ENCODE measurements around the gene PPP1R3F.

The PPP1R3F gene

DNA sequence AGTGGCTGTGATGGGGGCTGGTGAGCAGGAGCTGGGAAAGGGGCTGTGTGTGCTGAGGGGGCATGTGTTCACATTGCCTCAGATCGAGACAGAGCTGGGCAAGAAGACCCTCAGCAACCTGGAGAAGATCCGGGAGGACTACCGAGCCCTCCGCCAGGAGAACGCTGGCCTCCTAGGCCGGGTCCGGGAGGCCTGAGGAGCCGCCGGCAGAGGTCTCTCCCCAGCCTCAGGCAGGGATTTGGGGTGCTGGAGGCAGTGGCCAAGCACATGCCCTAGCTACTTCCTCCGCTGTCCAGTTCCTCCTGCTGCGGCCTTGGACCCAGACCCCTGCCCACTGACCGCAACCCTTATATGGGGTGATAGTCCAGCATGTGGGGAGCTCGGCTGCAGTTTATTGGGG lies 19.5 kb upstream of the PPP1R3F start:
- TF ChIP-seq POLR2AphosphoS5 (IDR thresholded peaks at IDR 0.05; ENCODE audit: low read depth, low read length) (no peak), TAF1 (IDR thresholded peaks at IDR 0.05; ENCODE audit: borderline replicate concordance, insufficient read depth, low read length) (no peak), FOXP2 (optimal IDR thresholded peaks at IDR 0.05; ENCODE audit: borderline replicate concordance, extremely low read depth, extremely low read length, insufficient read depth) (no peak)

DNA sequence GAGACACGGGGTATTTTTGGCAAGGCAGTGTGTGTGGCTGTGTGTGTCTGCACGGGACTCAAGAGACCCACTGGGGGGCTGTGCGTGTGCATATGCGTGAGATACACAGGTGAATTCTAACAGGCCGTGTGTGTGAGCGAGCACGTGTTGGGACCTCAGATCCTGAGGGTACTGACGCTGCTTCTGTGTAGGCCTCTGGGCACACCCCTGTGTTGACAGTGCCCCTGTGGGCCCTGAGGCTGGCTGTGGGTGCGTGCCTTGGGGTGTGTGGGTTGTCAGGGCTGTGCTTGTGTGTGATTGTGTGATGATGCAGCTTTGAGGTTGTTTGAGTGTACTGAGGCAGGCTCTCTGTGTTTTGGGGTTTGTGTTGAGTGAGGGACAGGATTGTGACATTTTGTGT lies 19.0 kb upstream of the PPP1R3F start:
- TF ChIP-seq TAF1 (IDR thresholded peaks at IDR 0.05; ENCODE audit: borderline replicate concordance, insufficient read depth, low read length) (no peak), FOXP2 (optimal IDR thresholded peaks at IDR 0.05; ENCODE audit: borderline replicate concordance, extremely low read depth, extremely low read length, insufficient read depth) (no peak), SIN3A (IDR thresholded peaks at IDR 0.05; ENCODE audit: borderline replicate concordance, insufficient read depth, low read length) (no peak), POLR2AphosphoS5 (IDR thresholded peaks at IDR 0.05; ENCODE audit: low read depth, low read length) (no peak)
- TF ChIP-seq, protein P1, sequence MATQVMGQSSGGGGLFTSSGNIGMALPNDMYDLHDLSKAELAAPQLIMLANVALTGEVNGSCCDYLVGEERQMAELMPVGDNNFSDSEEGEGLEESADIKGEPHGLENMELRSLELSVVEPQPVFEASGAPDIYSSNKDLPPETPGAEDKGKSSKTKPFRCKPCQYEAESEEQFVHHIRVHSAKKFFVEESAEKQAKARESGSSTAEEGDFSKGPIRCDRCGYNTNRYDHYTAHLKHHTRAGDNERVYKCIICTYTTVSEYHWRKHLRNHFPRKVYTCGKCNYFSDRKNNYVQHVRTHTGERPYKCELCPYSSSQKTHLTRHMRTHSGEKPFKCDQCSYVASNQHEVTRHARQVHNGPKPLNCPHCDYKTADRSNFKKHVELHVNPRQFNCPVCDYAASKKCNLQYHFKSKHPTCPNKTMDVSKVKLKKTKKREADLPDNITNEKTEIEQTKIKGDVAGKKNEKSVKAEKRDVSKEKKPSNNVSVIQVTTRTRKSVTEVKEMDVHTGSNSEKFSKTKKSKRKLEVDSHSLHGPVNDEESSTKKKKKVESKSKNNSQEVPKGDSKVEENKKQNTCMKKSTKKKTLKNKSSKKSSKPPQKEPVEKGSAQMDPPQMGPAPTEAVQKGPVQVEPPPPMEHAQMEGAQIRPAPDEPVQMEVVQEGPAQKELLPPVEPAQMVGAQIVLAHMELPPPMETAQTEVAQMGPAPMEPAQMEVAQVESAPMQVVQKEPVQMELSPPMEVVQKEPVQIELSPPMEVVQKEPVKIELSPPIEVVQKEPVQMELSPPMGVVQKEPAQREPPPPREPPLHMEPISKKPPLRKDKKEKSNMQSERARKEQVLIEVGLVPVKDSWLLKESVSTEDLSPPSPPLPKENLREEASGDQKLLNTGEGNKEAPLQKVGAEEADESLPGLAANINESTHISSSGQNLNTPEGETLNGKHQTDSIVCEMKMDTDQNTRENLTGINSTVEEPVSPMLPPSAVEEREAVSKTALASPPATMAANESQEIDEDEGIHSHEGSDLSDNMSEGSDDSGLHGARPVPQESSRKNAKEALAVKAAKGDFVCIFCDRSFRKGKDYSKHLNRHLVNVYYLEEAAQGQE (IDR thresholded peaks at IDR 0.05; ENCODE audit: insufficient read depth in 1 of 2, low read depth in 2 of 2, low read length in 2 of 2) = no peak

DNA sequence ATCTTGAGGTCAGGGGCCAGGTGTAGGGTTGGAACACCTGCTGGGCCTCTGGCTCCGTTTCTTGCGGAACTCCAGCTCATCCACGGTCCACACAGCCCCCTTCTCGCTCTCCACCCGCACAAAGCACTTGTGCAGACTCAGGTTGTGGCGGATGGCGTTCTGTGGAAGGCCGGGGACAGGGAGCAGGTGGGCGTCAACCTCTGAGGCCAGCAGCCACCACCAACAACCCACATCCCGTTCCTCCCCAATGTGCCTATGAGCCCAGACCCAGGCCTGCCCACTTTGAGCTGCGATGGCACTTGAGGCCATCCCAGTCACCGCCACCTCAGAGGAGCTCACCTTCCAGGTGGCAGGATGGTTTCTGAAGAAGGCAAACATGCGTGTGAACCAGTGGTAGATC lies 18.3 kb upstream of the PPP1R3F start:
- no peak for TF ChIP-seq SIN3A (IDR thresholded peaks at IDR 0.05; ENCODE audit: borderline replicate concordance, insufficient read depth, low read length)
- no peak for TF ChIP-seq POLR2AphosphoS5 (IDR thresholded peaks at IDR 0.05; ENCODE audit: low read depth, low read length)
- TF ChIP-seq TAF1 (IDR thresholded peaks at IDR 0.05; ENCODE audit: borderline replicate concordance, insufficient read depth, low read length) = no peak
- TF ChIP-seq FOXP2 (optimal IDR thresholded peaks at IDR 0.05; ENCODE audit: borderline replicate concordance, extremely low read depth, extremely low read length, insufficient read depth) = no peak
- TF ChIP-seq, protein P1 (IDR thresholded peaks at IDR 0.05; ENCODE audit: insufficient read depth in 1 of 2, low read depth in 2 of 2, low read length in 2 of 2) = no peak

DNA sequence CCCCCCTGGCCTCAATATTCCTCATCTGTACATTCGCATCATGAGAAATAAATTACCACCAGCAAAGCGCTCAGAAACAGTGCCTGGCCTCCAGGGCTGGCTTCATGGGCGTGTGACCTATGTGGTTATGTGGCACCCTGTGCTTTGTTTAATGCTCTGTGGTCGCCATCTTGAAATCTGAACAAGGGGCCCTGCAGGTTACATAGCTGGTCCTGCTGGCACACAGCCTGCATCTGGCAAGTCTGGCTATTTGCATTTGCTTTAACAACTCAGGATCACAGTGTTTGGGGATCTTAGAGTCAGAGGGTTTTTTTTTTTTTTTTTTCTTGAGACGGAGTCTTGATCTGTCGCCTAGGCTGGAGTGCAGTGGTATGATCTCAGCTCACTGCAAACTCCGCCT lies 15.0 kb upstream of the PPP1R3F start:
- no peak for TF ChIP-seq TAF1 (IDR thresholded peaks at IDR 0.05; ENCODE audit: borderline replicate concordance, insufficient read depth, low read length)
- TF ChIP-seq FOXP2 (optimal IDR thresholded peaks at IDR 0.05; ENCODE audit: borderline replicate concordance, extremely low read depth, extremely low read length, insufficient read depth) = no peak

DNA sequence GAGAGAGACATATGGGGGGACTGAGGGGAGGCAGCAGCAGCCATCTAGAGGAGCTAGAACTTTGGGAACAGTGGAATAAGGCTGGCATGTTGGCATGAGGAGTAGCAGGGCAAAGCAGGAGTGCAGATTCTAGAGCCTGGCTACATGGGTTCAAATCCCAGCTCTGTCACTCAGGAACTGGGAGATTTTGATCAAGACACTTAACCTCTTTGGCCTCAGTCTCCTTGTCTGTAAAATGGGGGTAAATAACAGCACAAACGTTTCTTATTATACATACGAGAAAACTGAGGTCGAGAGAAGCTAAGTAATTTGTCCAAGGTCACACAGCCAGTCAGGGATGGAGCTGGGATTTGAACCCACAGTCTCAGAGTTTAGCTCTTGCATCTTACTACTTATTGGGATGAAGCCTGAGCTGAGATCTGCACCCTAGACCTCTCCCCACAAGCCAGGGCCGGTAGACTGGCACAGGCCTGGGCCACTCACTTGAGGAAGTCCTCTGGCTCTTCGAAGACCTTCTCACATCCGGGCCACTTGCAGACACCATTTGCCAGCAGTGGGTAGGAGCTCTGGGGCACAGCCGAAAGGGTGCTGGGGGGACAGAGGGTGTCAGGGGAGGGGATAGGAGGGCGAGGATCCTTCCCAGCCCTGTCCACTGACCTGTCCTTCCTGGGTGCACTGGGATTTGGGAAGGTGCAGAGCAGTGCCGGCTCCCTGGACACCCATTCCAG lies 13.2 kb upstream of the PPP1R3F start:
- TF ChIP-seq POLR2AphosphoS5 (IDR thresholded peaks at IDR 0.05; ENCODE audit: low read depth, low read length) = no peak
- no peak for TF ChIP-seq FOXP2 (optimal IDR thresholded peaks at IDR 0.05; ENCODE audit: borderline replicate concordance, extremely low read depth, extremely low read length, insufficient read depth)
- TF ChIP-seq, protein P1 (IDR thresholded peaks at IDR 0.05; ENCODE audit: insufficient read depth in 1 of 2, low read depth in 2 of 2, low read length in 2 of 2) = no peak
- no peak for TF ChIP-seq TAF1 (IDR thresholded peaks at IDR 0.05; ENCODE audit: borderline replicate concordance, insufficient read depth, low read length)
- TF ChIP-seq SIN3A (IDR thresholded peaks at IDR 0.05; ENCODE audit: borderline replicate concordance, insufficient read depth, low read length) = no peak

DNA sequence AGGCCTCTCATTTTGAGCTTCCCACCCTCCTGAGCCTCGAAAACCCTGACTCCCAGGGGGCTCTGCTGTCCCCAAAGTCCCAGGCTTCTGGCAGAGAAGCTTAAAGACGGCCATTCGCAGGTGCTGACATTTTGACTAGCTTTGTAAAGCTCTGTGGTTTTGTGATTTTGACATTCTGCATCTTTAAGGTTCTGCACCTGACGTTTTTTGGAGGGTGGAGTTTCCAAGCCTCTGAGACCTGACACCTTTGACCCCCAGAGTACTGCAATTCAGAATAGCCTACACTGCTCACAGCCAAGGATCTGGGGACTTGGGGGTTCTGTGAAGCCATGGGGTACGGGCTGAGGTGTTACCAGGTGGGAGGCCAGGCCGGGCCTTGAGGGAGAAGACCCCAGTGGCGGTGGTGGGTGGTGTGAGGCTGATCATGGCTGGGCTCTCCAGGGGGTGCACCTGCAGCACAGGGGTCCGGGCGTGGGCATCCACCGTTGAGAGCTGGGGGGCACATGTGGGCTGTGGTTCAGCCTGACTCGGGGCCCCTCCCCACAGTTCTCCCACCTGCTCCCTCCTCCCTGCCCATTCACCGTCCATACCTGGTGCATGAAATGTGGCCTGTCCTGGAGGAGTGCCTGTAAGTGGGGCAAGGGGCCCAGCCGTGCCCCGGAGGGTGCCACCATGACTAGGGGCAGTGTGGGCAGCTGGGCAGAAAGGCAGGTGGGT lies 12.4 kb upstream of the PPP1R3F start:
- TF ChIP-seq TAF1 (IDR thresholded peaks at IDR 0.05; ENCODE audit: borderline replicate concordance, insufficient read depth, low read length) (no peak), SIN3A (IDR thresholded peaks at IDR 0.05; ENCODE audit: borderline replicate concordance, insufficient read depth, low read length) (no peak), POLR2AphosphoS5 (IDR thresholded peaks at IDR 0.05; ENCODE audit: low read depth, low read length) (no peak), FOXP2 (optimal IDR thresholded peaks at IDR 0.05; ENCODE audit: borderline replicate concordance, extremely low read depth, extremely low read length, insufficient read depth) (no peak)
- TF ChIP-seq, protein P1 (IDR thresholded peaks at IDR 0.05; ENCODE audit: insufficient read depth in 1 of 2, low read depth in 2 of 2, low read length in 2 of 2) = no peak

Measured in PFSK-1 (cell line).